HG02798 (cell line): ENCODE data around the gene SPATC1L.

Source experiments
- ATAC-seq: cut with Tn5 transposase; IDR thresholded peaks from one replicate; pipeline ENCODE4 v1.9.1; 2021; ENCODE audit warnings: mild to moderate bottlenecking; ENCODE audit not compliant: unreplicated experiment, poor library complexity

Gene SPATC1L

DNA sequence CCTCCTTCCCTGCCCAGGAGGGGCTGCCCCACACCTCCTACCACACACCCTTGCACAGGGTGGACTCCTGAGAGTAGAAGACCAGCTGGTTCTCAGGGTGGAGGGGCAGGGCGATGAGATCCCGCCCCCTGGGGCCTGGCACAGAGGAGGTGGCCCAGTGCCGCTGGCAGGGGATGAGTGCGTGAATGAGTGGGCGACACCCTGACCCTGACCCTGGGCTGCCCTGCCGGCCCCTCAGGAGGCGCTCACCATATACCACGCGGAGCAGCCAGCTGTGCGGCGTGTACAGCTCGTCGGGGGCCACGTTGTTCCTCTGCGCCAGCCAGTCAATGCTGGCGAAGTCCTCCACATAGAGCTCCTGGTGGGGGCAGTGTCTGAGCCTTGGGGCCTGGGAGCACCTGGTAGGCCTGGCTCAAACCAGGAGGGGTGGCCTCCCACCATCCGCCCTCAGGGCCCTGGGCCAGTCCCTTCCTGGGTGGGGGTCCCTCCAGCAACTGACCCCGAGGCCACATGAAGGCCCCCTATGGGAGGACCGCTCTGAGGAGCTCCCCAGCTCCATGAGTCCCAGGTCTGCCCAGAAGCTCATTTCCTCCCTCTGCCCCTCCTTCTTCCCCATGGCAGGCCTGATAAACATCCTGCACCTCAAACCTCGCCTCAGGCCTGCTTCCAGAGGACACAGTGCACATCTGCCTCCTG lies 31.3 kb upstream of the SPATC1L start:
- no peak for ATAC-seq

DNA sequence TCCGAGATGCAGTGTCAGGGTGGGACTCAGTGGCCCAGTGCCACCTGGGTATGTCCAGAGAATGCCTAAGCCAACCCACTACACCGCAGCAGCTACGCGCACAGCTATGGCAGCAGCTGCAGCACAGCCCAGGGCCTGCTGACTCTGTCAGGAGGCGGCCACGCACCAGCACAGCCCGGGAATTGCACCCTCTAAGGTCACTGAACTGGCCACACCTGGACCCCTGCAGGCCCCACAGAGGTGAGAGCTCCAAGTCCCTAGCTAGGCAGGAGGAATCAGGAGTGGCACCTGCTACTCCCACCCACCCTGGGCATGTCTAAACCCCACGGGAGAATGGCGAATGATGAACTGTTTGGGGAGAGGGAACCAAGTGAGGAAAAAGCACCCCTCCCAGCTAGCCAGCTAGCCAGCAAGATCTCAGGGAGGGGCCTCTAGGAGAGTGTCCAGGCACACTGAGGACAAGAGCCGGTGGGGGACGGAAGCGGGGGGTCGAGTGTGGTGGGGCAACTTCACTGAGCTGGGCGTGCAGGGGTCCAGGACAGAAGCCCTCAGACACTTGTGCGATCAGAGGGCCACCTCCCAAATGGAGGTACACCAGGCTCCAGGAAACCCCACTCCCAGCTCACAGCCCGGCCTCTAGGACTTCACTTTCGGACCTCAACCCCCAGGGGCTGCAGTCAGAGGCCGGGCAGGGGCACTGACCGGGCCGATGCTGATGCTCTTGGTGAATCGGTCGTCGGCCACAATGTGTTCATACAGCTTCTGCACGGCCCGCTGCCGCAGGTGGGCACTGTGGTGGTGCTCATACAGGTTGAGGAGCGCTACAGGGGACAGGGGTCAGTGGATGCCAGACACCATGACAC lies 30.4 kb upstream of the SPATC1L start:
- ATAC-seq = no peak

DNA sequence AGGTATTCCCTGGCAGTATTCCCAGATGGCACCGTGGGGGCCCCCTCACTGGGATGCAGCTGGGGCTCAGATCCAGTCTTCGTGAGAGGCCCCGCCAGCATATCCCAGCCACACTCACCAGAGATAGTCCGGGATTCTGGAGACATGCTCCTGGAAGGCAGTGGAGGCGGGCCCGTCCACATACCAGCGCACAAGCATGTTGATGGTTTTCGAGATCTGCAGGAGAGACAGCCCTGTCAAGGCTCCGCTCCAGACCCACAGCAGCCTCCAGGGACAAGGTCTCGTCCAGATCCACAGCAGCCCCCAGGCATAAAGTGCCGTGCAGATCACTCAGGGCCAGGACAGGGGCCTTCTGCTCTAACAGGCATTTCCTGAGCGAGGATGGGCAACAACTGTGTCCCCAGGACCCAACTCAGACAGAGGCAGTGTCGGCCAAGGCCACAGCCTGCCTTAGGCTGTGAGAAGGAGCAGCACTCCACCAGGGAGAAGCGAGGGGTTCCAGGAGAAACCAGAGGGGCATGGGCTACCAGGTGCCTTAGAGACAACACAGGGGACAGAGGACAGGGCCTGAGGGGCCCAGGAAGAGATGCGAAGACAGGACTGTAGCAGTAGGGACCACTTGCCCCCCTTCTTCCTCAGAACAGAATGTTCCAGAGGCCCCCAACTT lies 29.5 kb upstream of the SPATC1L start:
- no peak for ATAC-seq

DNA sequence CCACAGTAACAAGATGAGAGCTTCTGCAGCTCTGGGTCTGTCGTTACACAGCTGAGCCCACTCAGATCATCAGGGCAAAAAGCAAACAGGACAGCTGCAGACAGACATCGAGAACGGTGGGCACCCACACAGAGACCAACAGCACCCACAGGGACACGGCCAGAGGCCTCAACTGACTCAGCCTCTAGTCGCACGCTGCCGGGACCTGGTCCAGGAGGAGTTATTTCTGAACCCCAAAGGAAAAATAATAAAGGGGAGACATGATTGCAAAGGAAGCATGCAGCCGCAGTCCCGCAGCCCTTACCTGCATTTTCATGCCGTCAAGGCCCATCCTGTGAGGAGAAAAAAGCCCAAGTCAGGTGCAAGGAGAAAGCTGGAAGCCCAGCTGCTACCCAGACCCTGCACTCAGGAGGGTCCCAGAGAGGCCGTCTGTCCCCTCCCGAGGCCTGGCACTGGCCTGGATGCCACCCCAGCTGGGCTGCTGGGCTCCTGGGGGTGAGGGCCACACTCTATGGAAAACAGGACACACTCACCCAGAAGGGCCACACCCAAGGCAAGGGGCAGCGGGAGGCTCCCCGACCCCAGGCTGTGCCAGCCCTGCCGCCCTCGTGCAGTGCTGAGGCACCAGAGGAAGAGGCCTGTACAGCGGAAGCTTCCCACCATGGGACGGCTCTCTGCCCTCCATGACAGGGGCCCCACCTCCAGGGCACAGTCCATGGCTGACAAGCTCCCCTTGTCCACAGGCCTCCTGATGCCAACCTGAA lies 28.6 kb upstream of the SPATC1L start:
- ATAC-seq = no peak

DNA sequence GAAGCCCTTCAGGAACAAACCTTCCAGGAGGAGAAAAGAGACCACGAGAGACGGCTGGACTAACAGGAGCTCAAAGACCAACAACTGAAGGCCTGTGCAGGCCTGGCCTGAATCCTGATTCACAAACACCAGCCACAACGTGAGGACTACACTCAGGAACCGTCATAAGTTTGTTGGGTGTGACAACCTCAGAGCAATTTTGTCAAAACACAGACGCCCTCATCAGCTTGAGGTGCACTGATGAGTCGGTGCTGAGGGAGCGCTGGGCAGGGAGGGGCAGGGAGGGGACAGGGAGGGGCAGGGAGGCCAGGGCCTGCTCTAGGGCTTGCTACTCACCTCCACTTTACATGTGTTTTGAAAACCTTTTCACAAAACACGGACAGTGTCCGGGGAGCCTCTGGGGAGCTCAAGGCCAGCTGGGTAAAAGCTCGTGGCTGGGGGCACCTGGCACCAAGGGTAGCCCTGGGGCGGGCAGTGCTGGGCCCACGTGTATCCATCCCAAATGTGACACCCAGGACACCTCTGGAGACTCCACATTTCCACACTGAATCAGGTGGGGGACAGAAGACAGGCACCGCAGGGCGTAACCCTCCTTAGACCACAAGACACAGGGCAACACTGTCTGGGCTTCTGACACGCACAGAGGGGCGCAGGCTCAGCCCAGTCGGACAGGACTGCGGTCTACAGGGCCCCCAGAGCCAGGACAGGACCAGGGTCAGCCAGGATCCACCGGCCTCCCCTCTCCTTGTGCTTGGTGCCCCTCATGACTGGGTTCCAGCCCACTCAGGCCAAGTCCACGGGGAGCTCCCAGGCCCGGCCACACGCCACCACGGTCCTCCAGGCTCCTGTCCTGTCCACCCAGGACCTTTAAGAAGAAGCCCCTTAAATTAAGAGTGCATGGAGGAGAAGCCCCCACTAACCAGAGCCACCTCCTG lies 27.8 kb upstream of the SPATC1L start:
- no peak for ATAC-seq

DNA sequence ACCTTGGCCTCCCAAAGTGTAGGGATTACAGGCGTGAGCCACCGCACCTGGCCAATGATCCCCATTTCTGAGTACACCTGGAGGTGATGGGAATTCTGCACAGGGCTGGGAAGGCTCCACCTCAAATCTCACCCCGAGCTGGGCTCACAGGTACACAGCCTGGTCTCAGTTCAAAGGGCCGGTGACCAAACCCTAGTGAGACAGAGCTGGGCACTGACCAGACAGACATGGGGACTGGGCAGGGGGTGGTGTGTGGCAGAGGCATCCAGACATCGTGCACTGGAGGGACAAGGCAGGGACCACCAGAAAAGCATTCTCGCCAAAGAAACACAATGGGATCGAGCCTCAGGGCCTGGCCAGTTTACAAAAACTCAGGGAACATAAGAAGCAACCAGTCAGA lies 27.1 kb upstream of the SPATC1L start:
- no peak for ATAC-seq

DNA sequence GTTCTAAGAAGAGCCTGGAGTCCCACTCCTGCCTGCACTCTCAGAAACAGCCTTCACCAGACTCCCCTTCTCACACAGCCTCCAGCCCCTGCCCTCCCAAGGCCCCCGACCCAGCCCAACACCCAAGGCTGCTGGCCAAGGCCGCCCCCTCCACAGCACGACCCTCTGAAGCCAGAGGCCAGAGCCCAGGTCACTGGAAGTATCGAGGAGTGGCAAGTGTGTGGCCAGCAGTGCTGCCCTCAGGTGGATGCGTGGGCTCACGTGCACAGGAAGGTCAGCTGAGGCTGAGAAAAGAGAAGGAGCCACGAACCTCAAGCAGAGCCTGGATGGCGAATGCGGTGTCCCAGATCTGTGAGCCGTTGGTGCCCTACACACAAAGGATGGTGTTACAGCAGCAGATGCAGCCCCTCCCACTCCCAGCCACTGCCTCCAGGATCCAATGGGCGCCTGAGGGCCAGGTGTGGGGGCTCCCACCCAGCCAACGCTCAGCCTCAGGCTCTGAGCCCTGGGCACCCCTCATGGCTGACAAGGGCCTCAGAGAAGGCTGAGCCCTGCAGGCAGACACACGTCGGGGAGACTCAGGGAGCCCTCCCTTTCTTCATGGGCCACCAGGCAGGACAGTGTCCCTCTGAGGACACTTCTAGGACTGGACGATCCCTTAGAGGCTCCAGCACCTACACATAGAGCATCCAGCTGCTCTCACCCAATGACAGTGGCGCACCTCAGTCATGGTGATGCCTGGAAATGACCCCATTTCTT lies 26.3 kb upstream of the SPATC1L start:
- no peak for ATAC-seq

DNA sequence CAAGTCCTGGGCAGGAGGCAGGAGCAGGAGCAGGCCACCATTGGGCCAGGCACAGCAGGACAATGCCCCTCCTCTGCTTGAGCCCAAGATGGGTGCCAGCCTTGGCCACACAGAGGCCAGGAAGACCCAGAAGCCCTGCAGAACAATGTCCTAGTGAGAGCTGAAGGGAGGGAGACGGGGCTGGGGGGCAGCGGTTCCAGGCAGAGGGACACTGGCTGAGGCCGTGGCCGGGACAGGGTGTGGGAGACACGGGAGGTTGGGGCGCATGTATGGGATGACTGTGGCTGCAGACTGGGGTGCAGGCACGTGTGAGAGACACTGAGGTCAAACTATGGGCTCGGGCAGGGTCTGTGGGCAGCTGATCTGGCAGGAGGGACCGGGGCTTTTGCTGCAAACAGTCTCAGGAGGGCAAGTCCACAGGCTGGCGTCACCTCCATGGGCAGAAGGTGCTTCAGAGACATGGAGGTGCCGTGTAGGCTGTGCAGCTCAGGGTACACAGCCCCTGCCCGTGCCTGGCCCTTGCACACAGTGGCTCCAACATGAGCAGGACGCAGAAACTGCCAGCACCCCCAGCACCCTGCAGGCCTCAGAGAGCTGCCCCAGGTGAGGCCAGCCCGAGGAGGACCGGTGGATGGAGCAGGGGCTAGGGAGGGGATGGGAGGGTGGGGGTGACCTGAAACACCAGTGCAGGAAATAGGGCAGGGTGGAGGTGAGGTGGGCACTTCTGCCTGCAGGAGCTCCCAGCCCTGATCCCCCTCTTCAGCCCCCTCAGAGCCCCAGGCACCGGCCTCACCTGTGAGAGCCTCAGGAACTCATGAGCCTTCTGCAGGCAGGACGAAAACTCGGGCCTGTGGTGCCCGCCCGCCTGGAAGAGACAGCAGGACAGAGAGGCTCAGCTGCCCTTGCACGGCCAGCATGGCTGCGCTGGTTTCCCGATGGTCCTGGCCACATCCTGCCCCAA lies 24.8 kb upstream of the SPATC1L start:
- no peak for ATAC-seq

DNA sequence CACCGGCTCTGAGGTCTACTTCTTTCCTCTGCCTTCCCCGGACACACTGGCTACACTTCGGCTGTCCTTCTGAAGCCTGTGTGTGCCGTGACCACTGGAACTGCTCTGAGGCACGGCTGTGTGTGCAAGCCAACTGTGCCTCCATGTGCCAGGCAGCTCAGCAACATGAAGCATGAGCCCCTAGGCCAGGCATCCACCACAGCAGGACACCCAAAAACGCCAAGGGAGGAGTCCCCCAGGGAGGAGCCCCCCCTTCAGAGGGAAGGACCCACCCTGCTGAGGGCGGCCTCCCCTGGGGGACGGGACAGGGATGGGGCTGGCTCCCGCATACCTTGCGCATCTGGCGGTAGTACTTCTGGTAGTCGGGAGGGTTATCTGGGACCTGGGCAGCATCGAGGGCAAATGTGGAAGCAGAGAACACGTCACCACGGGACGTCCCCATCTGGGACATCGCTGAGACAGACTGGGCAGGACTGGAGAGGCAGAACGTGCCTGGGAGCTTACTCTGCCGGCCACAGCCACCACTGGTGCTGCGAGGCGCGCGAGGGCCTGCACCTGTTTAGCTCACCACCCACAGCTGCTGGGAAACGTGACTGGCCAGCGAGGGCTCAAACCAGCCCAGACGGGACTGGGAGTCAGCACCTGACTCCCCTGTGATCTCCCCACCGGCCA lies 23.8 kb upstream of the SPATC1L start:
- ATAC-seq = no peak

DNA sequence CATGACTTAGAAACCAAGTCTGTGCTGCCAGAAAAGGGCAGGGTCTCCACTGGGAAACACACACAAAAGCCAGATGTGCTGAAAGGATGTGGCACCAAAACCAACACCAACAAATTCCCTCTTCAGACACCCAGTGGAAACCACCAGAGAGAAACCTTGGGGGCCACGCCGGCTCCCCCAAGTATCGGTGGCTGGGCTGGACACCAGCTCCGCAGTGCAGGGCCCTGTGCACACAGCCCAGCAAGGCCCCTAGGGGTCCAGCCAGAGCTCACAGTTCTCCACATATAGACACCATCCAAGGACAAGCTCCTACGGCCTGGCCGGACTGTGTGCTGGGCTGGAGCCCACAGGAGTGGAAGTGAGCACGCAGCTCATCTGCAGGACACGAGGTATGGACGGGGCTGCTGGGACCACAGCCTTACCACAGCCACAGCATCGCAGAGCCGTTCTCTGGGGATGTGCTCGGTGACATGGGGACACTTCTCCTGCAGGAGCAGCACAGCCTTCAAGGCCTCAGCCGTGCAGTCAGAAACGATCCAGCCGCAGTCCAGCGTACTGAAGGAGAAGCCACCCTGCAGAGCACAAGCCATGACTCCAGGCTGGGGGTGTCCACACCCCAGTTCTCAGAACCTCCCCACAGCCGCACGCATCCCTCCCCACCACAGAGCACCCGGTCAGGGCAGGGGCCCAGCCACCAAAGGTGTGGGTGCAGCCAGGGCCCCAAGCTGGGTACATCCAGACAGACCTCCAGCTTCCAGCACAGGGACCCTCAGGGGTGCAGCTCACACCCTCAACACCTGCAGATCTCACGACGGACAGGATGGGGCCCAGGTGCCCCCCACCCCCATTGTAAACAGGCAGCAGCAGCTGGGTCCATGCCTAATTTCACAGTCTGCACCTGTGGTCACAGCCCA lies 23.0 kb upstream of the SPATC1L start:
- no peak for ATAC-seq

DNA sequence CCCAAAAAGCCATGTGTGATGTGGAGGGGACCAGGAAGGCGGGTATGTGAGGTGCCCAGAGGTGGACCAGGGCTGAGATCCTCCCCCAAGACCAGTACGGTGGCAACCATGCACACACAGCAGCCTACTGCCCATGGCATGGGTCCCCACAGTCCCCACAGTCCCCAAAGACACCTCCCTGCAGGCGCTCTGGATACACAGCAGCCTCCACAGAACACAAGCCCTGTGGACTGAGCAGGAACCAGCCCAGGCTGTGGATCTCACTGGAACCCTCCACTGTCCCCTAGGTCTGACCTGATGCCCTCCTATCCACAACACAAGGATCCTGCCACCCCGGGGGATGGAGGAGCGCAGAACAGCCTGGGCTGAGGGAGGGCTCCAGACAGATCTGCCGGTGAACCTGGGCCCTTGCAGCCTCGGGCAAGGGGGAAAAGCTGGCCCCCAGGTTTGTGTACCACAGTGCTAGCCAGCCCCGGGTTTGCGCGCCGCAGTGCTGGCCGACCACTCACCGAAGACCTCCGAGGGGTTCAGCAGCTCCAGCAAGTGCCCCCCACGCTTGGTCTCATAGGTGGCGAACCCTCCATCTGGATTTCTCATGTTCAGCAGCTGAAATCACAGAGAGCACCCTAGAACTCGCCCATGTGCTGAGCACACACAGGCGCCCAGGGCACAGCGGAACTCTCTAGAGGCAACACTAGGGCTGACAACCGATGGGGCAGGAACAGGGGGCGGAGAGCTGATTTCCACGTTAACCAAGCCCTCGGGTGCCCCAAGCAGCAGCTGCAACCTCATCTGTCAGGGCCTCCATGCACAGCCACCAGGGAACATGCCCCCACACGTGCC lies 22.1 kb upstream of the SPATC1L start:
- no peak for ATAC-seq

DNA sequence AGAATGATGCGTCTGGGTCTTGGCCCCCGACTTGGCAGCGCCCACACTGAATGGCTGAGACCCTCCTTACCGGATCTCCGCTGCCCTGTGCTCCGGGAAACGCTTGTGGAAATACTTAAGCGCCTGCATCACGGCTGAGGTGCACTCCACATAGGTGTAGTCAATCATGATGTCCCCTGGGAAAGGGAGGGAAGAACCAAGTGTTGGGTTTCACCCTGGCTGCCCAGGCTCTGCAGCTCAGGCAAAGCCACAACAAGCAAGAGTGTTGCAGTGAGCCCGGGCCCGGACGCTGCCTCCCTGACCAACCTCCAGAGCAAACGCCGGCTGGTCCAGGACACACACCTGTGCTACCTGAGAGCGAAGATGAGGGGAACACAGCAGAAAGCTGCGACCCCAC lies 21.5 kb upstream of the SPATC1L start:
- ATAC-seq = no peak

DNA sequence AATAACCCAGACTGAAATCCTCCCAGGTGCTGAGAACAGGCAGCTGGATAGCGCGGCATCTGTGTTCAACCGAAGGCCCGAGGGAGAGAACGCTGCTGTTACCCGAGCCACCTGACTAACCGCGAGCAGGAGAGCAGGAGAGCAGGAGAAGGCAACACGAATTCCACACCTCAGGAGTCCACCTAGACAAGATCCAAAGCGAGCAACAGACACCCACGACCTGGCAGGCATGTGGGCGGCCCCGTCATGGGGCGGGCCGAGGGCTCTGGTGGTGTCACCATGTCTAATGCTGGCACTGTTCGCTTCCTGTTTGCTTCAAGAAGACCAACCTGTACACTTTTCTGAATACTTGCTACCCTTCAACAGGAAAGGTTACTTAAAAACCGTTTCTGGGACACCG lies 20.9 kb upstream of the SPATC1L start:
- ATAC-seq = no peak

DNA sequence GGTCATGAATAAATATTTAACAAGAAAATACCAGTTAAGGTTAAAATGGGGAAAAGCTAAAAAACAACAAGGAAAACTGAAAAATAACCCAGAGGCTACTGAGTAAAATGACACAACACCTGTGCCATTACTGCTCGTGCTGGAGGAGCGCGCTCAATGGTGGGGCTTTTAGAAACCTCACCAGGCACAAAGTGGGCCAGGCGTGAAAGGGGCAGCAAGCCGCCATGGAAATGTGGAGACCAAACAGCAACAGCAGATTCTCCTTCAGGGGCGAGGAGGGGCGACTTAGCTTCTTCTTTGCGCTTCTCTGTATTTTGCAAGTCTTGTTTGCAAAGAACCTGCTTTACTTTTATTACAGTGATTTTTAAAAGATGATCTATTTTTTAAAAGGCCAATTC lies 18.9 kb upstream of the SPATC1L start:
- ATAC-seq = no peak

DNA sequence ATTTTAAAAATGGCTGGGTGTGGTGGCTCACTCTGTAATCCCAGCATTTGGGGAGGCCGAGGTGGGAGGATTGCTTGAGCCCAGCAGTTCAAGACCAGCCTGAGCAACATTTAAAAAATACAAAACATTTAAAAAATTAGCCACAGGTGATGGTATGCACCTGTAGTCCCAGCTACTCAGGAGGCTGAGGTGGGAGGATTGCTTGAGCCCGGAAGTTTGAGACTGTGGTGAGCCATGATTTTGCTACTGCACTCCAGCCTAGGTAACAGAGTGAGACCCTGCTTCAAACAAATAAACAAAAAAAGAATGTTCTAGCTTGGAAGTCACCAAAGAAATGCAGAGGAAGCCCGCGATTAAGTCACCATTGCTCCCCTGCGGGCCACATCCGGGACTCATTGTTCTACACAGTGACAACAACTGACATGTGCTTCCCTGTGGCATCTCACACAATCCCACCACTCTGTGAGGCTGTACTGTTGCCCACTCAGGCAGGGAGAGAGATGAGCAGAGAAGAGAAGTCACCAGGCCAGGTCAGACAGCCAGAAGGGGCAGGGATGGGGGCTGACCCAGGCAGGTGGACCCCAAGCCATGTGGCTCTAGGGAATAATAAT lies 18.4 kb upstream of the SPATC1L start:
- ATAC-seq = no peak
